Coronary artery (tissue), 2 donors: ENCODE data around the gene BAD.

Source experiments
- DNase-seq: peaks from one replicate; pipeline ENCODE4 v3.0.0-alpha.2; 2017; ENCODE audit warnings: low spot score
- H3K27ac ChIP-seq, 2 donors: fragments of 200-600 bp; sonication (generic); one replicate each; pipeline ENCODE4 v1.5.1; 2016 to 2019
- H3K4me3 ChIP-seq: fragments of 200-600 bp; sonication (generic); 2 replicates; pipeline ENCODE4 v1.5.1; 2016; ENCODE audit warnings: mild to moderate bottlenecking, moderate library complexity
- TF ChIP-seq, protein P1 (sequence below): fragments of 200-600 bp; sonication (generic); IDR thresholded peaks from one replicate; pipeline ENCODE4 v1.5.1; 2019; ENCODE audit warnings: antibody characterized with exemption

The BAD gene

DNA sequence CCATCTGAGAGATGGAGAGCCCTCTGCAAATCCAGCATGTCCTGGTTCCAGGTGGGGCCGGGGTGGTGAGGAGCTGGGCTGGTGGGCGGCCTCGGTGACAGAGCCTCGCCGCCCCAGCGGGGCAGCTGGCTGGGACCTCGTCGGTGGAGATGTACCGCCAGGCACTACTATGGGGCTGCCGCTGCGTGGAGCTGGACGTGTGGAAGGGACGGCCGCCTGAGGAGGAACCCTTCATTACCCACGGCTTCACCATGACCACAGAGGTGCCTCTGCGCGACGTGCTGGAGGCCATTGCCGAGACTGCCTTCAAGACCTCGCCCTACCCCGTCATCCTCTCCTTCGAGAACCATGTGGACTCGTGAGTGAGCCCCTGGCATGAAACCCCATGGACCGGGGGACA, 26.1 kb downstream of the BAD start:
- DNase-seq: no peak
- H3K4me3 ChIP-seq: no peak overlapping the region
- TF ChIP-seq, protein P1, sequence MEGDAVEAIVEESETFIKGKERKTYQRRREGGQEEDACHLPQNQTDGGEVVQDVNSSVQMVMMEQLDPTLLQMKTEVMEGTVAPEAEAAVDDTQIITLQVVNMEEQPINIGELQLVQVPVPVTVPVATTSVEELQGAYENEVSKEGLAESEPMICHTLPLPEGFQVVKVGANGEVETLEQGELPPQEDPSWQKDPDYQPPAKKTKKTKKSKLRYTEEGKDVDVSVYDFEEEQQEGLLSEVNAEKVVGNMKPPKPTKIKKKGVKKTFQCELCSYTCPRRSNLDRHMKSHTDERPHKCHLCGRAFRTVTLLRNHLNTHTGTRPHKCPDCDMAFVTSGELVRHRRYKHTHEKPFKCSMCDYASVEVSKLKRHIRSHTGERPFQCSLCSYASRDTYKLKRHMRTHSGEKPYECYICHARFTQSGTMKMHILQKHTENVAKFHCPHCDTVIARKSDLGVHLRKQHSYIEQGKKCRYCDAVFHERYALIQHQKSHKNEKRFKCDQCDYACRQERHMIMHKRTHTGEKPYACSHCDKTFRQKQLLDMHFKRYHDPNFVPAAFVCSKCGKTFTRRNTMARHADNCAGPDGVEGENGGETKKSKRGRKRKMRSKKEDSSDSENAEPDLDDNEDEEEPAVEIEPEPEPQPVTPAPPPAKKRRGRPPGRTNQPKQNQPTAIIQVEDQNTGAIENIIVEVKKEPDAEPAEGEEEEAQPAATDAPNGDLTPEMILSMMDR: no peak
- H3K27ac ChIP-seq: no peak overlapping the region

DNA sequence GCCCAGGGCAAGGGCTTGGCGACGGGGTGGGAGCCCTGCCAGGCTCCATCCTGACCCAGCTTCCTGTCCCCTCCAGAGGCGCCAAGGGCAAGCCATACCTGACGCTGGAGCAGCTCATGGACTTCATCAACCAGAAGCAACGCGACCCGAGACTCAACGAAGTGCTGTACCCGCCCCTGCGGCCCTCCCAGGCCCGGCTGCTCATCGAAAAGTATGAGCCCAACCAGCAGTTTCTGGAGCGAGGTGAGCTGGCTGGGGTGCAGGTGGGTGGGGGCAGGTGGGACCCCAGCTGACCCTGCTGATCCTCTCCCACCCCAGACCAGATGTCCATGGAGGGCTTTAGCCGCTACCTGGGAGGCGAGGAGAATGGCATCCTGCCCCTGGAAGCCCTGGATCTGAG, 28.2 kb downstream of the BAD start:
- TF ChIP-seq, protein P1: no peak
- H3K27ac ChIP-seq: no peak overlapping the region
- DNase-seq: no peak
- no peak overlapping the region for H3K4me3 ChIP-seq

DNA sequence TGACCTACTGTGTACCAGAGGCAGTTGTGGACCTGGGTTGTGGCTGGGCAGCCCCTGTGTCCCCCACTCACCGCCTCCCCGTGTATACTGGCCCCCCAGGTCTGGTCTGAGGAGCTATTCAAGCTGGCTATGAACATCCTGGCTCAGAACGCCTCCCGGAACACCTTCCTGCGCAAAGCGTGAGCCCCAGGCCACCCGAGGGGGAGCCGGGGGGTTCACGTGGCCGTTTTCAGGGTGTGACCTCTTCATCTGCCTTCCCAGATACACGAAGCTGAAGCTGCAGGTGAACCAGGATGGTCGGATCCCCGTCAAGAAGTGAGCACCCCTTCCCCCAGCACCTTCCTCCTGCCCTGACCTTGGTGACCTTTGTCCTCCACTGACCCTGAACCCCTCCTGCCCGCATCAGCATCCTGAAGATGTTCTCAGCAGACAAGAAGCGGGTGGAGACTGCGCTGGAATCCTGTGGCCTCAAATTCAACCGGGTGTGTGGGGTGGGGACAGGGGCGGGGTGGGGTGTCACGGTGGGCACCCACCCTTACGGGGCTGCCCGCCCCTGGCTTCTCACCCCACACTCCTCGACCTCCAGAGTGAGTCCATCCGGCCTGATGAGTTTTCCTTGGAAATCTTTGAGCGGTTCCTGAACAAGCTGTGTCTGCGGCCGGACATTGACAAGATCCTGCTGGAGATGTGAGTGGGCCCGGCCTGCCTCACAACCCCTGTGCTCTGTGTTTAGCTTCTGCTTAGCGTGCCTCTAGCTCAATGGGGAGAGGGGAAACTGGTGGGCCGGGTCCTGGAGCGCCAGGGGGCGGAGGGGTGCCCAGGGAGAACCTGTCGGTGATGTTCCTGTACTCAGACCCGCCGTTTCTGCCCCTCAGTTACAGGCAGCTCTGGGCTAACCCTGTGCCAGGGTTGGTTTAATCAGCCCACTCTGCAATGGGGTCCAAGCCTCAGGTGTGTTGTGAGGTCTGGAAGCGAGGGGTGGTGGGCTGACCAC, 29.0 kb downstream of the BAD start:
- no peak overlapping the region for H3K4me3 ChIP-seq
- DNase-seq: no peak
- TF ChIP-seq, protein P1: no peak
- H3K27ac ChIP-seq: no peak overlapping the region

DNA sequence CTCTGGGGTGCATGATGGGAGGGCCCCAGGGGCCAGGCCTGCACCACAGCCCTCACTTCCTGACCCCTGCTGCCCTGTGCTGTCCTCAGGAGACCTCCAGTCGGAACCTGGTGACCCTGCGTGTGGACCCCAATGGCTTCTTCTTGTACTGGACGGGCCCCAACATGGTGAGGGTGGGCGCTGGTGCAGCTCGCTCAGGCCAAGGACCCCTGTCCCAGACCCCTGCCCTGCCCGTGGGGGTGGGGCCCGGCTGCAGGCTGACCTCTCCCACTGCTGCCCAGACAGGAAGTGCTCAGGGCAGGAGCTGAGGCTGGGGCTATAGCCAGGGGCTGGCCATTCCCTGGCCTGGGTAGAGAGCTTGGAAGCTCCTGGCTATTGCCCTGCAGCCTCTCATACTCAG, 30.1 kb downstream of the BAD start:
- DNase-seq: no peak
- TF ChIP-seq, protein P1: no peak
- no peak overlapping the region for H3K27ac ChIP-seq
- H3K4me3 ChIP-seq: no peak overlapping the region

DNA sequence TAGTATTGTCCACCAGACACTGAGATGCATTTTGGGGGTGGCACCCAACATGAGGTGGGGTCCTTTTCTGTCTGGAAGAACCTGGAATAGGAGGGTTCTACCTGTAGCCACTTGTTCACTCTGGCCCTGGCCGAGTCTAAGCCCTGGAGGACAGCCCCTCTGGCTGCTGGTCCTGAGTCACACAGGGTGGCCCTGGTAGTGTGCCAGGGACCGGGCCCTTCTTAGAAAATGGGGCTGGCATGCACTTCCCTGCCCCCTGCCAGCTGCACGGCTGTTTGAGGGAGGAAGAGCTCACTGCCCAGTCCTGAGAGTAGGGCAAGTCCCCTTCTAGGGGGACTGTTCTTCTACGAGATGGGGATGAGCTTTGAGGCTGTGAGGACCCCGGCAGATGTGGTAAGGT, 31.0 kb downstream of the BAD start:
- peak overlapping the region; percentile 26 to 80 for H3K27ac ChIP-seq
- TF ChIP-seq, protein P1: no peak
- DNase-seq: no peak
- peak overlapping the region; percentile 83 for H3K4me3 ChIP-seq

DNA sequence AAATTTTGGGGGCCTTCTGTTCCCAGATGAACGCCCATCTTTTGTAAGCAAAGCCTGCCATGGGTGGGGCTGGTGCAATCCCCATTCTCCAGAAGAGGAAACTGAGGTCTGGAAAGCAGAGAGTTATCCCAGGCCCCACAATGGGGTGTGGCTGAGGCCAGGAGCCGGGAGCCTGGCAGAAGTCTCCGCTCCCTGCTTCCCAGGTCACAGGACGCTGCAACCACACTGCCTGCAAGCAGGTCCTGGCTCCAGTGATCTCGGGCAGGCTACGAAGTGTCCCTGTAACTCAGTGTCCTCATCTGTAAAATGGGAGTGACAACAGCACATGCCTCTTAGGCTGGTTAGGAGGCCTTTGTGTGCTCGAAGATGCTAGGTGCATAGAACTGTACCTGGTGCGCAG, 31.4 kb downstream of the BAD start:
- H3K4me3 ChIP-seq: peak overlapping the region; percentile 83
- TF ChIP-seq, protein P1: no peak
- H3K27ac ChIP-seq: peak overlapping the region; percentile 67 to 80

More for the DNA sequence above, 31.4 kb downstream of the BAD start:
- no peak for DNase-seq
